B cell (primary cell): Measurements from ENCODE around the gene BTNL9. TPM values are rescaled to one million over a fixed set of nuclear protein-coding genes. Genes with fewer than 3 reads are reported as not detected.

ENCODE experiments used
- ATAC-seq: fragments of 200-7000 bp; cut with Tn5 transposase; one replicate; pipeline ENCODE4 v1.10.0; 2021; ENCODE audit warnings: low read depth, mild to moderate bottlenecking, moderate number of reproducible peaks, moderate library complexity
- CTCF ChIA-PET: fragments of 350-600 bp; sonication (Branson Sonifier 250); formaldehyde crosslinking; loops from one replicate; lab custom pipeline; 2021; ENCODE audit warnings: antibody characterized with exemption, inconsistent platforms; lab: Charles Lee
- POLR2A ChIA-PET: fragments of 350-600 bp; sonication (Branson Sonifier 250); formaldehyde crosslinking; loops from one replicate; lab custom pipeline; 2021; ENCODE audit warnings: antibody characterized with exemption; lab: Charles Lee
- DNase-seq: peaks from one replicate; pipeline ENCODE4 v3.0.0; 2013
- H2AFZ ChIP-seq: 2 replicates; pipeline ENCODE4 v1.6.1; 2012; ENCODE audit warnings: mild to moderate bottlenecking, low read depth, low read length; ENCODE audit not compliant: insufficient read depth, poor library complexity, severe bottlenecking
- H3K27ac ChIP-seq, 2 donors: 1 replicate in 1 of 2; 2 replicates in 1 of 2; pipeline ENCODE4 v1.5.1; 2012 to 2013; ENCODE audit warnings: low read length in 2 of 2, mild to moderate bottlenecking in 2 of 2, moderate library complexity in 1 of 2
- H3K27me3 ChIP-seq, 4 experiments: fragments of 200-600 bp in 1 of 4; sonication (generic) in 1 of 4; replicated peaks in 1 of 4; 1 replicate in 2 of 4; 2 replicates in 2 of 4; pipeline versions ENCODE4 v1.6.1 to v1.7.0; 2013 to 2016; ENCODE audit warnings: low read length in 3 of 4, mild to moderate bottlenecking in 2 of 4, mixed read lengths in 1 of 4, moderate library complexity in 1 of 4; ENCODE audit not compliant: insufficient read depth in 4 of 4, control insufficient read depth in 3 of 4; ENCODE audit errors: control extremely low read depth in 1 of 4
- H3K36me3 ChIP-seq, 2 experiments: replicated peaks in 1 of 2; 1 replicate in 1 of 2; 2 replicates in 1 of 2; pipeline versions ENCODE4 v1.6.1 to v1.7.1; 2013; ENCODE audit warnings: low read length in 1 of 2; ENCODE audit not compliant: insufficient read depth in 2 of 2, control insufficient read depth in 1 of 2; ENCODE audit errors: control extremely low read depth in 1 of 2, extremely low read depth in 1 of 2
- H3K4me1 ChIP-seq, 2 donors: fragments of 200-600 bp in 1 of 2; sonication (generic) in 1 of 2; 1 replicate in 1 of 2; 2 replicates in 1 of 2; pipeline versions ENCODE4 v1.5.1 to v1.6.1; 2013 to 2017; ENCODE audit warnings: low read length in 2 of 2; ENCODE audit not compliant: control insufficient read depth in 2 of 2, insufficient read depth in 2 of 2
- H3K4me2 ChIP-seq: replicated peaks from 2 replicates; pipeline ENCODE3; 2012; ENCODE audit warnings: mild to moderate bottlenecking, low read depth, low read length; ENCODE audit not compliant: poor library complexity, severe bottlenecking
- H3K4me3 ChIP-seq, 5 experiments: fragments of 200-600 bp in 1 of 5; sonication (generic) in 1 of 5; 1 replicate in 3 of 5; 2 replicates in 2 of 5; pipeline versions ENCODE4 v1.5.1 to v1.7.0; 2011 to 2016; ENCODE audit warnings: low read length in 4 of 5, mild to moderate bottlenecking in 4 of 5, low read depth in 2 of 5, control low read depth in 1 of 5, moderate library complexity in 1 of 5; ENCODE audit not compliant: insufficient read depth in 1 of 5; ENCODE audit errors: control extremely low read depth in 1 of 5, extremely low read depth in 1 of 5
- H3K79me2 ChIP-seq: fragments of 200-600 bp; sonication (generic); one replicate; pipeline ENCODE4 v1.6.0; 2016; ENCODE audit warnings: low read length; ENCODE audit not compliant: control insufficient read depth, insufficient read depth
- H3K9ac ChIP-seq: fragments of 200-600 bp; sonication (generic); 2 replicates; pipeline ENCODE4 v1.6.1; 2017; ENCODE audit warnings: mild to moderate bottlenecking, low read length, moderate library complexity
- H3K9me3 ChIP-seq, 3 donors: one replicate each; pipeline versions ENCODE4 v1.6.1 to v1.7.1; 2013; ENCODE audit warnings: low read length in 2 of 3; ENCODE audit not compliant: control insufficient read depth in 2 of 3, insufficient read depth in 1 of 3; ENCODE audit errors: control extremely low read depth in 1 of 3
- H4K20me1 ChIP-seq: 2 replicates; pipeline ENCODE4 v1.6.0; 2012; ENCODE audit warnings: mild to moderate bottlenecking, low read length; ENCODE audit not compliant: insufficient read depth, control insufficient read depth, poor library complexity, severe bottlenecking
- H3K27ac Mint-ChIP-seq: one replicate; pipeline ENCODE4 v1.8.0; 2021; ENCODE audit warnings: mixed read lengths
- H3K27me3 Mint-ChIP-seq: one replicate; pipeline ENCODE4 v1.8.0; 2021; ENCODE audit warnings: mixed read lengths
- H3K4me1 Mint-ChIP-seq: one replicate; pipeline ENCODE4 v1.8.0; 2021; ENCODE audit warnings: mixed read lengths
- H3K4me3 Mint-ChIP-seq: one replicate; pipeline ENCODE4 v1.8.0; 2021; ENCODE audit warnings: mixed read lengths
- H3K9me3 Mint-ChIP-seq: one replicate; pipeline ENCODE4 v1.8.0; 2022; ENCODE audit warnings: mixed read lengths; ENCODE audit not compliant: insufficient read depth
- CTCF ChIP-seq: fragments of 200-600 bp; IDR thresholded peaks from one replicate; pipeline ENCODE4 v1.8.0; 2022; ENCODE audit warnings: antibody characterized with exemption, mild to moderate bottlenecking
- EZH2 ChIP-seq: IDR thresholded peaks from 2 replicates; pipeline ENCODE4 v1.6.1; 2012; ENCODE audit warnings: borderline replicate concordance, low read depth, mild to moderate bottlenecking, moderate library complexity, low read length; ENCODE audit not compliant: insufficient read depth, poor library complexity, severe bottlenecking
- WGBS: methylation state at CpG from one replicate; pipeline ENCODE4 v1.1.5; 2013; ENCODE audit warnings: missing lambda C conversion rate; ENCODE audit not compliant: insufficient coverage; 5-methylcytosine and 5-hydroxymethylcytosine counted together
- intact Hi-C: fragments of 100-400 bp; cut with micrococcal nuclease; formaldehyde crosslinking; loops from one replicate; pipeline ENCODE4 v1.10.0; 2022
- polyA plus RNA-seq: library from polyadenylated mRNA; depleted of rRNA; stranded (reverse); fragments of >200 nt; gene quantifications from 2 replicates; pipeline ENCODE4 v1.2.3, GENCODE V29; 2012
- total RNA-seq, 2 donors: library from RNA; stranded (reverse); fragments of 120-200 nt in 1 of 2; gene quantifications; 1 replicate in 1 of 2; 2 replicates in 1 of 2; pipeline versions ENCODE4 v1.2.3 to v1.2.4, GENCODE V29; 2013 to 2022

The BTNL9 gene
- total and polyA plus RNA-seq, 2 donors (not counting 1 experiment from before 2014, with no cell fraction given) = 40.7 to 173 TPM

- CTCF ChIA-PET = interaction anchor here (1.8 kb wide), 1 partner anchor 11 kb away, joined by 12 read pairs; no protein-coding TSS in a partner anchor
- POLR2A ChIA-PET = interaction anchor here (0.8 kb wide), 1 partner anchor 11 kb away, joined by 4 read pairs; no protein-coding TSS in a partner anchor
- intact Hi-C loops = no loop called here
- Histone ChIP-seq H3K4me1 (peaks cover 0 to 6% of the 10 kb centered on the region in 2 donors), H3K4me3 (no peak overlapping the region), H3K79me2 (no peaks in the 10 kb centered on the region), H2AFZ (no peak overlapping the region), H3K36me3 (no peaks in the 10 kb centered on the region), H3K9me3 (peaks cover 0 to 18% (median 0%) of the 10 kb centered on the region in 3 donors), H3K27me3 (peaks cover 0 to 34% (median 14%) of the 10 kb centered on the region in 4 experiments), H3K4me2 (no peak overlapping the region), H3K9ac (no peak overlapping the region), H3K27ac (no peak overlapping the region), H4K20me1 (no peaks in the 10 kb centered on the region)
- TF ChIP-seq EZH2 = no peak
- no peak for TF ChIP-seq CTCF
- Mint-ChIP-seq H3K4me3 (no peak overlapping the region), H3K9me3 (no peaks in the 10 kb centered on the region), H3K27ac (no peak overlapping the region), H3K27me3 (peaks cover 35% of the 10 kb centered on the region), H3K4me1 (peaks cover 4% of the 10 kb centered on the region)
- WGBS = 80% methylated on average over 11 of the region's 12 CpGs
- no peak for DNase-seq
- no peak for ATAC-seq
Observed at GRCh38 chr5:181043285-181044092, 3.4 kb downstream of the BTNL9 start.

GRCh38 chr5:181044093-181044599 is 4.1 kb downstream of the BTNL9 start:
- peaks cover 0 to 18% (median 0%) of the 10 kb centered on the region in 3 donors for H3K9me3 ChIP-seq
- Mint-ChIP-seq H3K27ac (no peak overlapping the region), H3K4me3 (no peak overlapping the region), H3K27me3 (peaks cover 38% of the 10 kb centered on the region), H3K4me1 (peaks cover 6% of the 10 kb centered on the region), H3K9me3 (no peaks in the 10 kb centered on the region)
- H3K4me3 ChIP-seq = no peak overlapping the region
- H4K20me1 ChIP-seq = no peaks in the 10 kb centered on the region
- H3K27ac ChIP-seq = no peak overlapping the region
- H3K4me2 ChIP-seq = no peak overlapping the region
- TF ChIP-seq CTCF (no peak), EZH2 (no peak)
- H3K9ac ChIP-seq = no peak overlapping the region
- ChIA-PET CTCF (interaction anchor here (1.5 to 1.8 kb wide), 2 partner anchors 10 to 176 kb away, joined by 3 to 12 read pairs; no protein-coding TSS in a partner anchor), POLR2A (interaction anchor here (0.8 kb wide), 1 partner anchor 10 kb away, joined by 4 read pairs; no protein-coding TSS in a partner anchor)
- WGBS = 84% methylated on average over 10 of the region's 10 CpGs
- H3K4me1 ChIP-seq = peaks cover 0 to 6% of the 10 kb centered on the region in 2 donors
- intact Hi-C loops = no loop called here
- no peak overlapping the region for H2AFZ ChIP-seq
- H3K36me3 ChIP-seq = no peaks in the 10 kb centered on the region
- DNase-seq (no peak), ATAC-seq (no peak)
- H3K79me2 ChIP-seq = no peaks in the 10 kb centered on the region
- peaks cover 0 to 37% (median 16%) of the 10 kb centered on the region in 4 experiments for H3K27me3 ChIP-seq
